ENCODE data around the gene LETM1. TPM values are rescaled to one million over a fixed set of nuclear protein-coding genes. Genes with fewer than 3 reads are reported as not detected.

The LETM1 gene
- total and polyA plus RNA-seq, 2 of the 13 experiments (the other 11 are each of a cell fraction or from before 2014, with no cell fraction given): 9.7 to 41.6 TPM

- BruUV-seq (replicated peaks): no TSS peak
- DNase-seq (ENCODE audit: low spot score): peak; percentile 57
- H3K4me3 ChIP-seq (replicated peaks in 1 of 3; ENCODE audit: insufficient read depth in 1 of 3, low read depth in 2 of 3, low read length in 3 of 3): no peak overlapping the region
- H3K36me3 ChIP-seq (replicated peaks in 1 of 2; ENCODE audit: control insufficient read depth in 1 of 2, insufficient read depth in 2 of 2, low read length in 2 of 2): peaks cover 23 to 73% of the 10 kb centered on the region in 2 experiments
- peak; percentile 75 for FAIRE-seq
- H3K27me3 ChIP-seq (ENCODE audit: control insufficient read depth in 1 of 2, insufficient read depth in 2 of 2, low read length in 2 of 2): no peaks in the 10 kb centered on the region
- intact Hi-C loops (cut with micrococcal nuclease; ENCODE audit: unreplicated experiment) (no loop called here), in situ Hi-C loops (cut with HindIII; ENCODE audit: extremely low pct_ligation_motif_present, low pct_unique_long_range_greater_than_20kb) (loop anchor here (5.0 kb wide), 1 partner anchor 42 kb away; no protein-coding TSS in a partner anchor)
- no peak overlapping the region for H2AFZ ChIP-seq (ENCODE audit: low read length)
- H3K9ac ChIP-seq (ENCODE audit: insufficient read depth, low read depth, low read length): no peak overlapping the region
- H3K4me1 ChIP-seq (ENCODE audit: insufficient read depth, low read length): peaks cover 52% of the 10 kb centered on the region
- peak; percentile 55 for ATAC-seq
- H3K9me3 ChIP-seq (ENCODE audit: low read length): no peaks in the 10 kb centered on the region
- H3K27ac ChIP-seq (ENCODE audit: extremely low read length, insufficient read depth, low read length): peak overlapping the region; percentile 25
- CTCF ChIA-PET (ENCODE audit: low intra/inter-chr PET ratio, low total read pairs): no interaction called here
- peaks cover 13% of the 10 kb centered on the region for H4K20me1 ChIP-seq (ENCODE audit: insufficient read depth, low read length)
- WGBS (ENCODE audit: low lambda C conversion rate): 48% methylated on average over 3 of the region's 3 CpGs
- POLR2A ChIA-PET: no interaction called here
- H3K4me2 ChIP-seq (ENCODE audit: low read depth, low read length): no peak overlapping the region
- H3K79me2 ChIP-seq (ENCODE audit: insufficient read depth, low read length): peaks cover 86% of the 10 kb centered on the region
- TF ChIP-seq PAXIP1 (CRISPR knock-in tag; conservative IDR thresholded peaks at IDR 0.05): peak; percentile 76
- peak; percentile 63; the same call in 1 of the 2 replicates for TF ChIP-seq GATAD2A (CRISPR knock-in tag; IDR thresholded peaks at IDR 0.05)
- TF ChIP-seq SOX13 (IDR thresholded peaks at IDR 0.05): no peak
- TF ChIP-seq SOX13 (CRISPR knock-in tag; conservative IDR thresholded peaks at IDR 0.05 in 1 of 2, IDR thresholded peaks at IDR 0.05 in 1 of 2): peak in 1 of 2 experiments; percentile 82; a peak in 2 of 4 replicates
- TF ChIP-seq, protein P1, sequence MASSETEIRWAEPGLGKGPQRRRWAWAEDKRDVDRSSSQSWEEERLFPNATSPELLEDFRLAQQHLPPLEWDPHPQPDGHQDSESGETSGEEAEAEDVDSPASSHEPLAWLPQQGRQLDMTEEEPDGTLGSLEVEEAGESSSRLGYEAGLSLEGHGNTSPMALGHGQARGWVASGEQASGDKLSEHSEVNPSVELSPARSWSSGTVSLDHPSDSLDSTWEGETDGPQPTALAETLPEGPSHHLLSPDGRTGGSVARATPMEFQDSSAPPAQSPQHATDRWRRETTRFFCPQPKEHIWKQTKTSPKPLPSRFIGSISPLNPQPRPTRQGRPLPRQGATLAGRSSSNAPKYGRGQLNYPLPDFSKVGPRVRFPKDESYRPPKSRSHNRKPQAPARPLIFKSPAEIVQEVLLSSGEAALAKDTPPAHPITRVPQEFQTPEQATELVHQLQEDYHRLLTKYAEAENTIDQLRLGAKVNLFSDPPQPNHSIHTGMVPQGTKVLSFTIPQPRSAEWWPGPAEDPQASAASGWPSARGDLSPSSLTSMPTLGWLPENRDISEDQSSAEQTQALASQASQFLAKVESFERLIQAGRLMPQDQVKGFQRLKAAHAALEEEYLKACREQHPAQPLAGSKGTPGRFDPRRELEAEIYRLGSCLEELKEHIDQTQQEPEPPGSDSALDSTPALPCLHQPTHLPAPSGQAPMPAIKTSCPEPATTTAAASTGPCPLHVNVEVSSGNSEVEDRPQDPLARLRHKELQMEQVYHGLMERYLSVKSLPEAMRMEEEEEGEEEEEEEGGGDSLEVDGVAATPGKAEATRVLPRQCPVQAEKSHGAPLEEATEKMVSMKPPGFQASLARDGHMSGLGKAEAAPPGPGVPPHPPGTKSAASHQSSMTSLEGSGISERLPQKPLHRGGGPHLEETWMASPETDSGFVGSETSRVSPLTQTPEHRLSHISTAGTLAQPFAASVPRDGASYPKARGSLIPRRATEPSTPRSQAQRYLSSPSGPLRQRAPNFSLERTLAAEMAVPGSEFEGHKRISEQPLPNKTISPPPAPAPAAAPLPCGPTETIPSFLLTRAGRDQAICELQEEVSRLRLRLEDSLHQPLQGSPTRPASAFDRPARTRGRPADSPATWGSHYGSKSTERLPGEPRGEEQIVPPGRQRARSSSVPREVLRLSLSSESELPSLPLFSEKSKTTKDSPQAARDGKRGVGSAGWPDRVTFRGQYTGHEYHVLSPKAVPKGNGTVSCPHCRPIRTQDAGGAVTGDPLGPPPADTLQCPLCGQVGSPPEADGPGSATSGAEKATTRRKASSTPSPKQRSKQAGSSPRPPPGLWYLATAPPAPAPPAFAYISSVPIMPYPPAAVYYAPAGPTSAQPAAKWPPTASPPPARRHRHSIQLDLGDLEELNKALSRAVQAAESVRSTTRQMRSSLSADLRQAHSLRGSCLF (CRISPR knock-in tag; IDR thresholded peaks at IDR 0.05; ENCODE audit: borderline replicate concordance): no peak
- TF ChIP-seq ISX (CRISPR knock-in tag; conservative IDR thresholded peaks at IDR 0.05): no peak
- TF ChIP-seq ZNF230 (CRISPR knock-in tag; IDR thresholded peaks at IDR 0.05): no peak
- no peak for TF ChIP-seq SUZ12 (IDR thresholded peaks at IDR 0.05; ENCODE audit: low read depth, low read length)
- TF ChIP-seq, protein P2, sequence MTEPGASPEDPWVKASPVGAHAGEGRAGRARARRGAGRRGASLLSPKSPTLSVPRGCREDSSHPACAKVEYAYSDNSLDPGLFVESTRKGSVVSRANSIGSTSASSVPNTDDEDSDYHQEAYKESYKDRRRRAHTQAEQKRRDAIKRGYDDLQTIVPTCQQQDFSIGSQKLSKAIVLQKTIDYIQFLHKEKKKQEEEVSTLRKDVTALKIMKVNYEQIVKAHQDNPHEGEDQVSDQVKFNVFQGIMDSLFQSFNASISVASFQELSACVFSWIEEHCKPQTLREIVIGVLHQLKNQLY (CRISPR knock-in tag; IDR thresholded peaks at IDR 0.05): no peak
- no peak for TF ChIP-seq RFX1 (IDR thresholded peaks at IDR 0.05)
- 0 out of 2 replicates have a peak, but pooled peaks have one; percentile 1 for TF ChIP-seq SALL1 (CRISPR knock-in tag; IDR thresholded peaks at IDR 0.05)
- TF ChIP-seq, protein P3, sequence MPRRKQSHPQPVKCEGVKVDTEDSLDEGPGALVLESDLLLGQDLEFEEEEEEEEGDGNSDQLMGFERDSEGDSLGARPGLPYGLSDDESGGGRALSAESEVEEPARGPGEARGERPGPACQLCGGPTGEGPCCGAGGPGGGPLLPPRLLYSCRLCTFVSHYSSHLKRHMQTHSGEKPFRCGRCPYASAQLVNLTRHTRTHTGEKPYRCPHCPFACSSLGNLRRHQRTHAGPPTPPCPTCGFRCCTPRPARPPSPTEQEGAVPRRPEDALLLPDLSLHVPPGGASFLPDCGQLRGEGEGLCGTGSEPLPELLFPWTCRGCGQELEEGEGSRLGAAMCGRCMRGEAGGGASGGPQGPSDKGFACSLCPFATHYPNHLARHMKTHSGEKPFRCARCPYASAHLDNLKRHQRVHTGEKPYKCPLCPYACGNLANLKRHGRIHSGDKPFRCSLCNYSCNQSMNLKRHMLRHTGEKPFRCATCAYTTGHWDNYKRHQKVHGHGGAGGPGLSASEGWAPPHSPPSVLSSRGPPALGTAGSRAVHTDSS (CRISPR knock-in tag; conservative IDR thresholded peaks at IDR 0.05): no peak
- TF ChIP-seq KDM2A (CRISPR knock-in tag; IDR thresholded peaks at IDR 0.05; ENCODE audit: borderline replicate concordance, low read depth): no peak
- TF ChIP-seq, protein P4, sequence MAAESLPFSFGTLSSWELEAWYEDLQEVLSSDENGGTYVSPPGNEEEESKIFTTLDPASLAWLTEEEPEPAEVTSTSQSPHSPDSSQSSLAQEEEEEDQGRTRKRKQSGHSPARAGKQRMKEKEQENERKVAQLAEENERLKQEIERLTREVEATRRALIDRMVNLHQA (CRISPR knock-in tag; IDR thresholded peaks at IDR 0.05): no peak
- peak; percentile 40; the same call in 1 of the 2 replicates for TF ChIP-seq POGZ (CRISPR knock-in tag; IDR thresholded peaks at IDR 0.05)
Measured at GRCh38 chr4:1904042-1904441, 48.1 kb upstream of the LETM1 start.
